MCF 10A (cell line): ENCODE data around the gene E2F8. TPM values are rescaled to one million over a fixed set of nuclear protein-coding genes. Genes with fewer than 3 reads are reported as not detected.

Source experiments
- BruUV-seq: library from RNA; stranded (reverse); fragments of 400-500 nt; replicated peaks from 2 replicates; lab custom pipeline; 2021; lab: Mats Ljungman, UMichigan
- CTCF ChIA-PET: fragments of 300-600 bp; sonication (Branson Sonifier 250); formaldehyde crosslinking; extraction: SDS; loops from one replicate; lab custom pipeline; 2021; ENCODE audit warnings: antibody characterized with exemption, inconsistent platforms; lab: Yijun Ruan, JAX
- POLR2A ChIA-PET: fragments of 300-600, 350-650 bp; sonication (Branson Sonifier 250); formaldehyde crosslinking; extraction: SDS; loops from one replicate; lab custom pipeline; 2020; ENCODE audit warnings: antibody characterized with exemption, inconsistent platforms; lab: Yijun Ruan, JAX
- DNase-seq: peaks from one replicate; pipeline ENCODE4 v3.0.0-alpha.2; 2018; ENCODE audit not compliant: unreplicated experiment
- H3K27ac Mint-ChIP-seq: one replicate; pipeline ENCODE4 v1.8.0; 2022; ENCODE audit warnings: mild to moderate bottlenecking, low read depth, mixed read lengths; ENCODE audit not compliant: unreplicated experiment
- H3K27me3 Mint-ChIP-seq: one replicate; pipeline ENCODE4 v1.8.0; 2022; ENCODE audit warnings: mixed read lengths; ENCODE audit not compliant: insufficient read depth, unreplicated experiment
- H3K36me3 Mint-ChIP-seq: one replicate; pipeline ENCODE4 v1.8.0; 2022; ENCODE audit warnings: mild to moderate bottlenecking, moderate library complexity, mixed read lengths; ENCODE audit not compliant: insufficient read depth, unreplicated experiment
- H3K4me1 Mint-ChIP-seq: one replicate; pipeline ENCODE4 v1.8.0; 2022; ENCODE audit warnings: mixed read lengths; ENCODE audit not compliant: insufficient read depth, unreplicated experiment
- H3K4me3 Mint-ChIP-seq: one replicate; pipeline ENCODE4 v1.8.0; 2022; ENCODE audit warnings: mild to moderate bottlenecking, moderate library complexity, mixed read lengths; ENCODE audit not compliant: unreplicated experiment
- H3K9me3 Mint-ChIP-seq: one replicate; pipeline ENCODE4 v1.8.0; 2022; ENCODE audit warnings: mixed read lengths; ENCODE audit not compliant: unreplicated experiment
- intact Hi-C: fragments of 100-400 bp; cut with micrococcal nuclease; formaldehyde crosslinking; loops from 2 replicates; pipeline ENCODE4 v1.14.1; 2022
- total RNA-seq: library from RNA; stranded (reverse); gene quantifications from 2 replicates; pipeline ENCODE4 v1.2.3, GENCODE V29; 2022
- TF ChIP-seq, protein P1 (sequence below): fragments of 200-600 bp; IDR thresholded peaks from one replicate; pipeline ENCODE4 v1.8.0; 2022; ENCODE audit warnings: antibody characterized with exemption, mild to moderate bottlenecking; ENCODE audit not compliant: unreplicated experiment

Gene E2F8
- total RNA-seq, 1 experiment from 2014 or later = 1.2 TPM

DNA sequence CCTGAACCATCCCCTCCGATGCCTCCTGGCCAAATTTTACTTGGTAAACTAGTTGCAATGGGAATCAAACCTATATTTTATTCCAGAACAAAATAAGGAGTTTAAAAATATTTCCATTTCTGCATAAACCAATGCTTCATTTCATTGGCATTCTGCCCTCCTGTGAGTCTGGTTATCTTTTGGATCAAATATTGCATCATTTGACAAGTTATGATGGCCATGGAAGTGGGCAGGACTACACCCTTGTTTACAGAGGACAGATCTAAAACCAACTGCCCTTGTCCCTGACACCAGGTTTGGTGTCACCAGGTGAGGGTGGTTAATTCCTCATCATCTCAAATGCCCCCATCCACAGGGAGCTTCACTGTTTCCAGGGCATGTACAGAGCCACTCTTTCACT, 28.2 kb upstream of the E2F8 start:
- Mint-ChIP-seq H3K27me3 (peaks cover 14% of the 10 kb centered on the region), H3K27ac (no peak overlapping the region), H3K4me3 (no peak overlapping the region), H3K36me3 (no peaks in the 10 kb centered on the region), H3K9me3 (no peaks in the 10 kb centered on the region), H3K4me1 (peaks cover 7% of the 10 kb centered on the region)
- no peak for DNase-seq
- ChIA-PET POLR2A (no interaction called here), CTCF (interaction anchor here (0.6 to 4.9 kb wide), 8 partner anchors 10 to 864 kb away, joined by 3 to 28 read pairs (median 3); no protein-coding TSS in a partner anchor)
- intact Hi-C loops = no loop called here
- no TSS peak for BruUV-seq
- TF ChIP-seq, protein P1, sequence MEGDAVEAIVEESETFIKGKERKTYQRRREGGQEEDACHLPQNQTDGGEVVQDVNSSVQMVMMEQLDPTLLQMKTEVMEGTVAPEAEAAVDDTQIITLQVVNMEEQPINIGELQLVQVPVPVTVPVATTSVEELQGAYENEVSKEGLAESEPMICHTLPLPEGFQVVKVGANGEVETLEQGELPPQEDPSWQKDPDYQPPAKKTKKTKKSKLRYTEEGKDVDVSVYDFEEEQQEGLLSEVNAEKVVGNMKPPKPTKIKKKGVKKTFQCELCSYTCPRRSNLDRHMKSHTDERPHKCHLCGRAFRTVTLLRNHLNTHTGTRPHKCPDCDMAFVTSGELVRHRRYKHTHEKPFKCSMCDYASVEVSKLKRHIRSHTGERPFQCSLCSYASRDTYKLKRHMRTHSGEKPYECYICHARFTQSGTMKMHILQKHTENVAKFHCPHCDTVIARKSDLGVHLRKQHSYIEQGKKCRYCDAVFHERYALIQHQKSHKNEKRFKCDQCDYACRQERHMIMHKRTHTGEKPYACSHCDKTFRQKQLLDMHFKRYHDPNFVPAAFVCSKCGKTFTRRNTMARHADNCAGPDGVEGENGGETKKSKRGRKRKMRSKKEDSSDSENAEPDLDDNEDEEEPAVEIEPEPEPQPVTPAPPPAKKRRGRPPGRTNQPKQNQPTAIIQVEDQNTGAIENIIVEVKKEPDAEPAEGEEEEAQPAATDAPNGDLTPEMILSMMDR = no peak

GRCh38 chr11:19267567-19267966, 26.8 kb upstream of the E2F8 start:
- peaks cover 7% of the 10 kb centered on the region for H3K4me1 Mint-ChIP-seq
- no TSS peak for BruUV-seq
- CTCF ChIA-PET = interaction anchor here (0.9 to 4.9 kb wide), 7 partner anchors 8 to 290 kb away, joined by 3 to 28 read pairs (median 4); no protein-coding TSS in a partner anchor

DNA sequence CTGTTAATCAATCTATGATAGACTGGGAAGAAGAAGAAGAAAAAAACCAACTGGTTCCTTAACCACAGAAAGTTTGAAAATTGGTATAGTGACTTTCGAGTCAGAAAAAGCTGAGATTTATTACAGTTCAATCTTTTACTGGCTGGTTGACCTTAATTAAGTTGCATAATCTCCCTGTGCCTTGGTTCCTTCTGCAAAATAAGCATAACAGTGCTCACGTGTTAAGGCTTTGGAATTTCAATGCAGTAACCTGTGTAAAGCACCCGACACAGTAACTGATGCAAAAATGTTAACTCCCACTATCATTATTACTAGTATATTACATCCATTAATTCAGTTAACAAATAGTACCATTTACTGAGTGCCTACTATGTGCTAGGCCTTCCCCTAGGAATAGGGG, 22.6 kb upstream of the E2F8 start:
- H3K27me3 Mint-ChIP-seq = no peaks in the 10 kb centered on the region
- intact Hi-C loops = no loop called here
- H3K27ac Mint-ChIP-seq = no peak overlapping the region
- H3K36me3 Mint-ChIP-seq = peaks cover 6% of the 10 kb centered on the region
- TF ChIP-seq, protein P1 = no peak
- no peak for DNase-seq
- no peak overlapping the region for H3K4me3 Mint-ChIP-seq
- H3K9me3 Mint-ChIP-seq = no peaks in the 10 kb centered on the region
- ChIA-PET CTCF (interaction anchor here (0.7 to 14.2 kb wide), 4 partner anchors 14 to 289 kb away, joined by 3 to 245 read pairs (median 3); no protein-coding TSS in a partner anchor), POLR2A (no interaction called here)
- H3K4me1 Mint-ChIP-seq = peaks cover under 1% of the 10 kb centered on the region
- BruUV-seq = no TSS peak

More at GRCh38 chr11:19267567-19267966, 26.8 kb upstream of the E2F8 start:
- DNase-seq = no peak
- Mint-ChIP-seq H3K27me3 (peaks cover 14% of the 10 kb centered on the region), H3K9me3 (no peaks in the 10 kb centered on the region), H3K36me3 (peaks cover 6% of the 10 kb centered on the region), H3K27ac (no peak overlapping the region), H3K4me3 (no peak overlapping the region)
- intact Hi-C loops = no loop called here
- TF ChIP-seq, protein P1 = no peak
- POLR2A ChIA-PET = interaction anchor here (0.6 kb wide), 1 partner anchor 289 kb away, joined by 7 read pairs; no protein-coding TSS in a partner anchor

DNA sequence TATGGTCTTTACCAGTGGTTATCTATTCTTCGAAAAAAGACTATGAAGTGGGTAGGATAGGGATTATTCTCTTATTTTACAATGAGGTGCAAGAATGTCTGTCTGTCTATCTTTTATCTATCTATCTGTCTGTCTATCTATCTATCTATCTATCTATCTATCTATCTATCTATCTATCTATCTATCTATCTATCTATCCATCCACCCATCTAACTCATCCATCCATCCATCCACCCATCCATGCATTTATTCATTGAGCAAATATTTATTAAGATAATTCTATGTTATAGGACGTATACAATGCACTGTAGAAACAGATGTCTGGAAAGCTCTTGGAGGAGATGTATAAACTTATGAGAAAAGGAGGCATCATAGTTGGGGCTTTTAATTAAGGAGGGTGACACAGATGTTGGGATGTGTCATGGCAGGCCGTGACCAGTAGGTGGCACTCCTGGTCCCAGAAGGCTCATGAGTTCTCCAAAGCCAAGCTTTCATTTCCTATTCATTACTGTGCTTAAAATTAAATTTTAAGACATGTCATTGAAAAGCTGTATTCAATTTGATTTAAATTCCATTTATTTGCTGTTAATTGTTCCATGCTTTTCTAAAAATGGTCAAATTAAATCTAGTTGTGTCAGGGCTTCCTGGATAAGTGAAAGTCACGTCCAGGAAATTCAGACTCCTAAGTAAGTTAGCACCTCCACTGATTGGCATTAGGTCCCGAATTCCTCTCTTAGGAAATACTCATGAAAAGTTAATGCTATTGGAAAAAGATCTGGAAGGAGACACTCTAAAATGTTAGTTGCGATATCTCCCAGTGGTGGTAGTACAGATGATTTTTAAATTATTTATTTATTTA, 19.0 kb upstream of the E2F8 start:
- ChIA-PET POLR2A (interaction anchor here (0.6 to 1.4 kb wide), 5 partner anchors 55 to 293 kb away, joined by 3 to 4 read pairs (median 3); no protein-coding TSS in a partner anchor), CTCF (interaction anchor here (0.5 to 14.2 kb wide), 51 partner anchors 9 to 1406 kb away, joined by 3 to 245 read pairs (median 4); partner anchors contain the start of gene MRGPRX2)
- peaks cover 6% of the 10 kb centered on the region for H3K36me3 Mint-ChIP-seq
- no peak overlapping the region for H3K27ac Mint-ChIP-seq
- BruUV-seq = no TSS peak
- TF ChIP-seq, protein P1 = peak; percentile 94
- H3K9me3 Mint-ChIP-seq = no peaks in the 10 kb centered on the region
- peak; percentile 65 for DNase-seq
- H3K27me3 Mint-ChIP-seq = no peaks in the 10 kb centered on the region
- peak overlapping the region; percentile 39 for H3K4me3 Mint-ChIP-seq
- intact Hi-C loops = loop anchor here (1.0 kb wide), 4 partner anchors 52 to 298 kb away; no protein-coding TSS in a partner anchor
- H3K4me1 Mint-ChIP-seq = no peaks in the 10 kb centered on the region
